Neuron (in vitro differentiated cells): Measurements from ENCODE around the gene GCNT2.
A peak's percentile ranks its signal among the peaks of the same experiment; 100 is the strongest.
"Not testable (repeated sequence)": the region's sequence is repeated elsewhere in the genome, so short reads cannot be mapped to it uniquely, and the experiment has no call there.

Source experiments
- H2AFZ ChIP-seq: one replicate; pipeline ENCODE4 v1.6.1; 2013; ENCODE audit warnings: low read depth, mild to moderate bottlenecking, inconsistent platforms, low read length, moderate library complexity
- H3K27me3 ChIP-seq: one replicate; pipeline ENCODE4 v1.6.1; 2013; ENCODE audit warnings: low read length; ENCODE audit not compliant: insufficient read depth
- H3K36me3 ChIP-seq: one replicate; pipeline ENCODE4 v1.6.1; 2013; ENCODE audit warnings: low read length; ENCODE audit not compliant: insufficient read depth
- H3K4me1 ChIP-seq: one replicate; pipeline ENCODE4 v1.6.1; 2013; ENCODE audit warnings: low read length; ENCODE audit not compliant: insufficient read depth
- H3K4me3 ChIP-seq: 2 replicates; pipeline ENCODE4 v1.5.1; 2013; ENCODE audit warnings: mild to moderate bottlenecking, low read length, moderate library complexity
- H3K9me3 ChIP-seq: one replicate; pipeline ENCODE4 v1.6.1; 2013; ENCODE audit warnings: low read length

GCNT2 gene

DNA sequence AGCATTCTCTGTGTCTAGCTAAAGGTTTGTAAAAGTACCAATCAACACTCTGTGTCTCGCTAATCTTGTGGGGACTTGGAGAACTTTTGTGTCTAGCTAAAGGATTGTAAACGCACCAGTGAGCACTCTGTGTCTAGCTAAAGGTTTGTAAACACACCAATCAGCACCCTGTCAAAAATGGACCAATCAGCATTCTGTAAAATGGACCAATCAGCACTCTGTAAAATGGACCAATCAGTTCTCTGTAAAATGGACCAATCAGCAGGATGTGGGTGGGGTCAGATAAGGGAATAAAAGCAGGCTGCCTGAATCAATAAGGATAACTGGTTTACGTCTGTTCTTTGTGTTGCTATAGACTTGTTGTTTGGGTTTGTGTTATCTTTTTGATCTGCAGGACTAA, 29.2 kb upstream of the GCNT2 start:
- H3K27me3 ChIP-seq = peaks cover 15% of the 10 kb centered on the region
- H2AFZ ChIP-seq, H3K36me3 ChIP-seq, H3K4me3 ChIP-seq, H3K9me3 ChIP-seq, H3K4me1 ChIP-seq: not testable (repeated sequence)

DNA sequence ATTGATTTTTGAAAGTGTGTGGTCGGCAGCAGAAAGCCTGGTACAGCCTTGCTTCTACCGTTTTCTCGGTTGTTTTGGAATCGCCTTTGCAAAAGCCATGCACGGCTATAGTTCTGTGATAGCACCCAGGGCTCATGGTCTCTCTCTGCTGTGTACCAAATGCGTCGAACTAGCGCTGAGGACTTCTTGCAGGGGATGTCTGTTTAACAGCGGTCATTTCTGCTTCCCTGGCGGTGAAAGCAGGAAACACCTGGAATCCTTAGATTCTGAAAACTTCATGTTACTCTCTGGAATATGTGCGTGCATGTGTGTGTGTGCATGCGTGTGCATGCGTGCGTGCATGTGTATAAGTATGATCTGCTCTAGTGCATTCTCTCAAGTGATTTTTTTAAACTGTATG, 26.1 kb upstream of the GCNT2 start:
- H3K9me3 ChIP-seq = no peaks in the 10 kb centered on the region
- H3K4me1 ChIP-seq = no peaks in the 10 kb centered on the region
- no peak overlapping the region for H3K4me3 ChIP-seq
- no peaks in the 10 kb centered on the region for H3K36me3 ChIP-seq
- peaks cover 3% of the 10 kb centered on the region for H3K27me3 ChIP-seq
- no peak overlapping the region for H2AFZ ChIP-seq

DNA sequence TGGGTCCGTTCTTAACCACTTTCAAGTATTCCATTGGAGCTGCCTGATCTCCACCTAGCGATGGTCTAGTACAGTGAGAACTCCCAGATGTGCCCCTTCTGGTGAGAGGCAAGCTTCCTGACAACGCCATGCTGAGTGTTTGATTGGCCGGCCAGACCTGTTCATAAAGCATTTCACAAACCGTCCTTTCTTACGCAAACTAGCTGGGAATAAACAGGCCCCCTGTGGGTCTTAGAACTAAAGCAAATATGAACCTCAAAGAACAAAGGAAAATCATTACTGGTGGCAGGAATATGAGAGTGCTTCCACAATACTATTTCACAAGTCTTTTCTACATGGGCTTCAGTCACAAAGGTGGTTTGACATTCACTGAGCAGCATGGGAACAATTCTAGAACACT, 15.6 kb upstream of the GCNT2 start:
- H3K4me3 ChIP-seq = no peak overlapping the region
- H3K36me3 ChIP-seq = no peaks in the 10 kb centered on the region
- no peaks in the 10 kb centered on the region for H3K27me3 ChIP-seq
- no peaks in the 10 kb centered on the region for H3K9me3 ChIP-seq
- H3K4me1 ChIP-seq = peaks cover 4% of the 10 kb centered on the region
- H2AFZ ChIP-seq = peak overlapping the region; percentile 57

DNA sequence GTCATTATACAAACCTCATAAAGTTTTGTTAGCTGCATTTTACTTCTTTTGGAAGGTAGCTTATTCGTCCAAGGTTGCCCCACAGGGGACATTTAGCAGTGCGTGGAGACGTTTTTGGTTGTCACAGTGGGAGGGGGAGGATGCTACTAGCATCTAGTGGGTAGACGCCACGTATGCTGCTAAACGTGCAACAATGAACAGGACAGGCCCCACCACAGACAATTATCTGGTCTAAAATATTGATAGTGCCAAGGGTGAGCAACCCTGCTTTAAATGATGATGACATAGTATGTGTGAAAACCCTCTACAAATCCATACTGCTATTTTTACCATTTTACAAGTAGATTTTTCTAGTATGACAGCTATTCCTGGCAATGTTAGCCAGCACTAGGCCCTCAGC, 13.9 kb upstream of the GCNT2 start:
- no peaks in the 10 kb centered on the region for H3K9me3 ChIP-seq
- H2AFZ ChIP-seq = no peak overlapping the region
- no peak overlapping the region for H3K4me3 ChIP-seq
- H3K4me1 ChIP-seq = peaks cover 7% of the 10 kb centered on the region
- H3K27me3 ChIP-seq = no peaks in the 10 kb centered on the region
- no peaks in the 10 kb centered on the region for H3K36me3 ChIP-seq

DNA sequence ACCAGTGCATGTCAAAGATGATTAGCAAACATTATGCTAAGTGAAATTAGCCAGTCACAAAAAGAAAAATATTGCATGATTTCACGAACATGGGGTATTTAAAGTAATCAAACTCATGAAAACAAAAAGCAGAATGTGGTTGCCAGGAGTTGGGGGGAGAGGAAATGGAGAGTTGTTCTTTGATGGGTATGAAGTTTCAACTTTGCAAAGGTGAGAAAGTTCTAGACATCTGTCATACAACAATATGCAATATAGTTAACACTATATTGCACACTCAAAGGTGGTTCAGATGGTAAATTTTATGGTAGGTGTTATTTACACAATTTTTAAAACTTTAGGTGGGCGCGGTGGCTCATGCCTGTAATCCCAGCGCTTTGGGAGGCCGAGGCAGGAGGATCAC, 13.4 kb upstream of the GCNT2 start:
- H2AFZ ChIP-seq = no peak overlapping the region
- no peaks in the 10 kb centered on the region for H3K9me3 ChIP-seq
- H3K4me3 ChIP-seq = no peak overlapping the region
- H3K4me1 ChIP-seq = peaks cover 7% of the 10 kb centered on the region
- H3K27me3 ChIP-seq = no peaks in the 10 kb centered on the region
- H3K36me3 ChIP-seq = no peaks in the 10 kb centered on the region

DNA sequence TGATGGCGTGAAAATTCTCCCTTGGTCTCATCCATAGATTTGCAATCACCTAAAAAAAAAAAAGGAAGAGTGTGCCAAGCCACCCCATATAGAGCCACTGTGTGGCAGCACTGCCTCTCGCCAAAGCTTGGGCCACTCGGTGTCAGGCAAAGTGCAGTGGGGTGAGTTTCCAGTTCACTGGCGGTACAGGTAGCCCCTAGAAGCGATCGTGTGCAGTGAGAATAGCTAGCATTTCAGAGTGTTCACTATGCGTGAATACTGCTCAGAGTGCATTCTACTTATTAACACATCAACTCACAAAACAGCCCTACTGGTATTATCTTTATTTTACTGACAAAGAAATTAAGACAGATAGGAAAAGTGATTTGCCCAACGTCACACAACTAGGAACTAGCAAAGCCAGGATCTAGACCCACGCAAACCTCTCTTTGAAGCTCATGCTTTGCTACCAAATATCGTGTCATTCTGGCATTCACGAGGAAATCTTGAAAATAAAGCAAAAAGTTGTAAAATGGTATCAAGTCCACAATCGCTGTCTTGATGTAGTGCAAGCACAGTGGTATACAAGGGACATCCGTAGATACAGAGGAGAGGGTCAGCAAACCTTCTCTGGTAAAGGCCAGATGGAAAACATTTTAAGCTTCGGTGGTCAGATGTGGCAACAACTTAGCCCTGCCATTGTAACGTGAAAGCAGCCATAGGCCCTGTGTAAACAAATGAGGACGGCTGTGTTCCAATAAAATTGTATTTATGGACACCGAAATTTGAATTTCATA, 10.4 kb upstream of the GCNT2 start:
- Histone ChIP-seq H2AFZ (no peak overlapping the region), H3K27me3 (peaks cover 4% of the 10 kb centered on the region), H3K36me3 (no peaks in the 10 kb centered on the region), H3K4me3 (no peak overlapping the region), H3K9me3 (no peaks in the 10 kb centered on the region), H3K4me1 (peaks cover 3% of the 10 kb centered on the region)

DNA sequence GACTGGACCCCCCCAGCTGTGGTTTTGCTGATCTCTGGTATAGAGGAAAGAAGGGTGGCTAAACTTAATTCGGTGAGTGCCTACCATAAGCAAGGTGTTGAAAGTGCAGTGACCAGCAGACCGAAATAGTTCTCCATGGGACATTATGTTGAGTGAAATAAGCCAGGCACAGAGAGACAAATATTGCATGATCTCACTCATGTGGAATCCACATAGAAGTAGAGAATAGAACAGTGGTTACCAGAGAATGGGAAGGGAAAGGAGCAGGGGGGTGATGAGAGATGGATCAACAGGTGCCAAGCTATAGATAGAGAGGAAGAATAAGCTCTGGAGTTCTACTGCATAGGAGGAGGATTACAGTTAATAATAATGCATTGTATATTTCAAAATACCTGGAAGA, 9.7 kb upstream of the GCNT2 start:
- Histone ChIP-seq H3K9me3 (no peaks in the 10 kb centered on the region), H3K4me3 (no peak overlapping the region), H3K36me3 (no peaks in the 10 kb centered on the region), H3K4me1 (peaks cover 3% of the 10 kb centered on the region), H3K27me3 (peaks cover 4% of the 10 kb centered on the region), H2AFZ (no peak overlapping the region)

DNA sequence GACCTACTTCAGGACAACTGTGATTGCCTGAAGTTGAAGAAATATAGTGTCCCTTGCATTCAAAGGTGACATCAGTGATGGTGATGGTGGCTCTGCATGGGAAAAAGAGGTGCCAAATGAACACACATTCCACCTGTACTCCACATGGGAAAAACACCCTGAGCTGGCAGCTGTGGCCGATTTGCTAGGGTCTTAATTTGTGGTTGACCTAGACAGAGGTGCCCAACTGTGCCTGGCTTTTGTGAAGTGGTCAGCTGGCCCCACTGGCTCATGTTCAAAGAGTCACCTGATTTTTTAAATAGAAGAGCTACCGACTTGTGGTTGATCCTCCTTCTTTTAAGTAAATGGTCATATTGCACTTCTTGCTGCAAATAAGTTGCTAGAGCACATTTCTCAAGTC, 7.6 kb upstream of the GCNT2 start:
- H3K4me3 ChIP-seq = no peak overlapping the region
- no peaks in the 10 kb centered on the region for H3K36me3 ChIP-seq
- no peak overlapping the region for H2AFZ ChIP-seq
- H3K4me1 ChIP-seq = peaks cover 3% of the 10 kb centered on the region
- no peaks in the 10 kb centered on the region for H3K9me3 ChIP-seq
- H3K27me3 ChIP-seq = peaks cover 4% of the 10 kb centered on the region

DNA sequence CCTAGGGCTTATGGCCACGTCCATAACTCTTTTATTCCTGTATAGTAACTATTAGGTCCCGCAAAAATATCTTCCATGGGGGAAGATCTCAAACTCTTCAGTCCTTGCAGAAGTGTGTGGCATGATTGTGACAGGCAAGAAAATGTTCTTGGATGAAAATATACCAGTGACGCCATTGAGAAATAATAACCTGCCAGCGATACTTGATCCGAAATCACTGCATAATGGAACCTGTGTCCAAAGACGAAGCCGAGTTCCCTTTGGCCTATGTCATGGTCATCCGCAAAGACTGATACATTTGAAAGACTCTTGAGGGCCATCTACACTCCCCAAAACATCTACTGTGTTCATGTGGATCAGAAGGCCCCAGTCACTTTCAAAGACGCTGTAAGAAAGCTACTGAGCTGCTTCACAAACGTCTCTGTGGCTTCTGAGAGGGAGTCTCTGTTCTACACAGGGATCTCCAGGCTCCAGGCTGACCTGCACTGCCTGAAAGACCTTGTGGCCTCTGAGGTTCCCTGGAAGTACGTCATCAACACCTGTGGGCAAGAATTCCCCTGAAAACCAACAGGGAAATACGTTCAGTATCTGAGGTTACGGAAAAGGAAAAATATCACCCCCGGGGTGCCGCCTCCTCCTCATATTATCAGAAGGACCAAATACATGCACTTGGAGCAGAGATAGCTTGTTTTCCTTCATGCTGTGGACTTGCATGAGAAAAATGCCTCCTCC, 6.9 kb upstream of the GCNT2 start:
- Histone ChIP-seq H2AFZ (no peak overlapping the region), H3K4me1 (peaks cover 3% of the 10 kb centered on the region), H3K27me3 (peaks cover 4% of the 10 kb centered on the region), H3K9me3 (no peaks in the 10 kb centered on the region), H3K4me3 (no peak overlapping the region), H3K36me3 (no peaks in the 10 kb centered on the region)

DNA sequence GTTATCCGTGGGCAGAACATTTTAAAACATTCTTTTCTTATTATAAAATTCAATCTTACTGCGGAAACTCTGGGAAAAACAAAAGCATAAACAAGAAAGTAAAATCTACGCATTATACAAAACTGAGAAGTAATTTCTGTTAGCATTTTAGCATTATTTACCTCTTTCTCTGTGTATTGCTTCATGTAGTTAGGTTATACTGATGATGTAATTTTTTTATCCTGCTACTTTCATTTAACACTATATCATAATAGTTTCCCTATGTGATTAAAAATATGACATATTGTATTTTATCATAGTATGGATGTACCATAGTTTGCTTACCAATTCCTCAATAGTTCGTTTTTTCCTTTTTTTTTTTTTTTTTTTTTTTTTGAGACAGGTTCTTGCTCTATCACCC, 4.2 kb upstream of the GCNT2 start:
- no peaks in the 10 kb centered on the region for H3K4me1 ChIP-seq
- H3K4me3 ChIP-seq = no peak overlapping the region
- H3K36me3 ChIP-seq = no peaks in the 10 kb centered on the region
- H3K27me3 ChIP-seq = peaks cover 4% of the 10 kb centered on the region
- no peaks in the 10 kb centered on the region for H3K9me3 ChIP-seq
- H2AFZ ChIP-seq = no peak overlapping the region

DNA sequence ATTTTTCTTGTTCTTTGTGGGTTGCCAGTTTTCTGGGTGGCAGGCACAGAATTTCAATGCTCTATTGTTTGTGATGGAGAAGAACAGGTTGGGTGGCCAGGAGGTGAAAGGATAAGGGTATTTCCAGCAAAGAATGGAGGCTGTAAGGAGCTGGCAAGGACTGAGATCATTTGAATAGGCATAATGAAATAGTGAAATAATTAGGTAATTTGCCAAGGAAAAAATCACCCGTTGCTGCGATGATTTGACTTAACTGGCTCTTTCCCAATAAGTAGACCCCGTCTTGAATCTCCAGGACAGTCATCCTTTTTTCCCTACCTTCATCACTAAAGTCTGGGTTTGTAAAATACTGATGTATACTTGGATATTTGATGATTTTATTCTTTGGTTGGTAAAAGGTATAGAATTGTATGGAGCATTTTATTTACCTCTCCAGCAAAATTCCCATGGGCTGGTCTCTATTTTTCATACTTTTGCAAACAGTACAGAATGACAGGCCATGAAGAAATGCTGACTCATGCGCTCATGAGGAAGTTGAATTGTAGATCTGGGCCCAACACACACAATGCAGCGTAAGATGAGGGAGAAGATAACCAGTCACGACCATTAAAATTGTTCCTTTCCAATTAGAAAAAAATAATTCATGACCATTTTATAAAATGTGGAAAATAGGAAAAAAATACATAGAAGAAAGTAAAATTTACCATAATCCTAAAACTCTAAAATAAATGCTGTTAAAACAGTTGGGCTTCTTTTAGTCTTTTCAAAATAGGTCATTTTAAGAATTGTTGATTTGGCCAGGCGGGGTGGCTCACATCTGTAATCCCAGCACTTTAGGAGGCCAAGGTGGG, 2.4 kb upstream of the GCNT2 start:
- H3K4me3 ChIP-seq = no peak overlapping the region
- peaks cover 4% of the 10 kb centered on the region for H3K27me3 ChIP-seq
- no peaks in the 10 kb centered on the region for H3K9me3 ChIP-seq

DNA sequence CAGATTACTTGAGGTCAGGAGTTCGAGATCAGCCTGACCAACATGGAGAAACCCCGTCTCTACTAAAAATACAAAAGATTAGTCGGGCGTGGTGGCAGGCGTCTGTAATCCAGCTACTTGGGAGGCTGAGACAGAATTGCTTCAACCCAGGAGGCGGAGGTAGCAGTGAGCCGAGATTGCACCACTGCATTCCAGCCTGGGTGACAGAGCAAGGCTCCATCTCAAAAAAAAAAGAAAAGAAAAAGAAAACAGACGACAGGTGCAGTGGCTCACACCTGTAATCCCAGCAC, 1.8 kb upstream of the GCNT2 start:
- not testable (repeated sequence) for H3K36me3 ChIP-seq, H3K9me3 ChIP-seq, H3K4me1 ChIP-seq, H2AFZ ChIP-seq, H3K27me3 ChIP-seq, H3K4me3 ChIP-seq

More for the DNA sequence above, 2.4 kb upstream of the GCNT2 start:
- no peaks in the 10 kb centered on the region for H3K36me3 ChIP-seq
- no peak overlapping the region for H2AFZ ChIP-seq
- H3K4me1 ChIP-seq = no peaks in the 10 kb centered on the region

DNA sequence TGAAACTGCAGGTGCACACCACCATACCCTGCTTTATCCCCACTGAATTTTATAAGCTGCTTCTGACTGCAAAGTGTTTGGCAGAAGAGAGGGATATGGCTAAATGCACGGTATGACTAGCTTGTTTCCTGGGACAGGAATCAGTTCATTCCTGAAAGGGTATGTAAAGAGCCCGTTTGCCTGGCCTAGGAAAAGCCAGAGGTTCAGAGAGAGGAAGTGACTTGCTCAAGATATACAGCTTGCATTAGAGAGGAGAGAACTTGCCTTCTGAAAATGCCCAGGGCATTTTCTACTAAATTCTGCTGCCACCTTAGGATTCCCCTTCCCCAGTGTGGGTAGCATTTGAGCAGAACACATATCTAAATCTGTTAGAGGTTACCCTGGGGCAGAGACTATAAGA, 683 bp upstream of the GCNT2 start:
- H3K27me3 ChIP-seq = no peaks in the 10 kb centered on the region
- H3K9me3 ChIP-seq = no peaks in the 10 kb centered on the region
- no peaks in the 10 kb centered on the region for H3K36me3 ChIP-seq
- no peak overlapping the region for H3K4me3 ChIP-seq
- no peaks in the 10 kb centered on the region for H3K4me1 ChIP-seq
- H2AFZ ChIP-seq = no peak overlapping the region
